Neural progenitor cell (in vitro differentiated cells): ENCODE measurements around the gene CCDC15. TPM values are rescaled to one million over a fixed set of nuclear protein-coding genes. Genes with fewer than 3 reads are reported as not detected.

ENCODE experiments used
- DNase-seq: peaks from one replicate; pipeline ENCODE4 v3.0.0-alpha.2; 2016; ENCODE audit warnings: low spot score
- H2AFZ ChIP-seq: fragments of 200-600 bp; sonication (generic); replicated peaks from 2 replicates; pipeline ENCODE4 v1.6.1; 2016; ENCODE audit warnings: antibody characterized with exemption
- H3F3A ChIP-seq: fragments of 200-600 bp; sonication (generic); 2 replicates; pipeline ENCODE4 v1.6.1; 2016; ENCODE audit warnings: antibody characterized with exemption, low read depth
- H3K27ac ChIP-seq: fragments of 200-600 bp; sonication (generic); 2 replicates; pipeline ENCODE4 v1.5.1; 2016; ENCODE audit warnings: mild to moderate bottlenecking
- H3K27me3 ChIP-seq: fragments of 200-600 bp; sonication (generic); 2 replicates; pipeline ENCODE4 v1.6.1; 2016; ENCODE audit warnings: mild to moderate bottlenecking, moderate library complexity
- H3K36me3 ChIP-seq: fragments of 200-600 bp; sonication (generic); 2 replicates; pipeline ENCODE4 v1.5.1; 2016
- H3K4me1 ChIP-seq: fragments of 200-600 bp; sonication (generic); 2 replicates; pipeline ENCODE4 v1.6.1; 2016; ENCODE audit warnings: mixed run types
- H3K4me2 ChIP-seq: fragments of 200-600 bp; sonication (generic); 2 replicates; pipeline ENCODE4 v1.6.1; 2016
- H3K4me3 ChIP-seq: fragments of 200-600 bp; sonication (generic); 2 replicates; pipeline ENCODE4 v1.5.1; 2016
- H3K79me2 ChIP-seq: fragments of 200-600 bp; sonication (generic); 2 replicates; pipeline ENCODE4 v1.6.1; 2016; ENCODE audit warnings: low read depth
- H3K9ac ChIP-seq: fragments of 200-600 bp; sonication (generic); 2 replicates; pipeline ENCODE4 v1.6.1; 2016
- H3K9me3 ChIP-seq: fragments of 200-600 bp; sonication (generic); 2 replicates; pipeline ENCODE4 v1.5.1; 2016; ENCODE audit warnings: low read depth
- H4K20me1 ChIP-seq: fragments of 200-600 bp; sonication (generic); 2 replicates; pipeline ENCODE4 v1.6.1; 2016; ENCODE audit warnings: low read depth
- H3K27ac Mint-ChIP-seq: 3 replicates; pipeline ENCODE4 v1.8.0; 2021; ENCODE audit warnings: mixed read lengths
- H3K27me3 Mint-ChIP-seq: 2 replicates; pipeline ENCODE4 v1.8.0; 2022; ENCODE audit warnings: low read depth, mild to moderate bottlenecking, inconsistent platforms, moderate library complexity, mixed read lengths; ENCODE audit not compliant: insufficient read depth
- H3K36me3 Mint-ChIP-seq: 3 replicates; pipeline ENCODE4 v1.8.0; 2021; ENCODE audit warnings: mixed read lengths
- H3K4me1 Mint-ChIP-seq: 3 replicates; pipeline ENCODE4 v1.8.0; 2021; ENCODE audit warnings: mixed read lengths
- H3K4me3 Mint-ChIP-seq: 3 replicates; pipeline ENCODE4 v1.8.0; 2021; ENCODE audit warnings: mild to moderate bottlenecking, moderate library complexity, mixed read lengths
- H3K9me3 Mint-ChIP-seq: 3 replicates; pipeline ENCODE4 v1.8.0; 2020; ENCODE audit warnings: mixed read lengths
- CTCF ChIP-seq: fragments of 200-600 bp; sonication (generic); IDR thresholded peaks from 2 replicates; pipeline ENCODE4 v1.5.1; 2017; ENCODE audit warnings: antibody characterized with exemption, mild to moderate bottlenecking
- EZH2 ChIP-seq: fragments of 200-600 bp; sonication (generic); IDR thresholded peaks from 2 replicates; pipeline ENCODE4 v1.6.1; 2017; ENCODE audit warnings: antibody characterized with exemption, mild to moderate bottlenecking, moderate library complexity
- EZH2phosphoT487 ChIP-seq: fragments of 200-600 bp; sonication (generic); IDR thresholded peaks from 2 replicates; pipeline ENCODE4 v1.6.1; 2017; ENCODE audit warnings: antibody characterized with exemption
- total RNA-seq: library from RNA; depleted of rRNA; stranded (reverse); fragments of >200 nt; gene quantifications from 2 replicates; pipeline ENCODE4 v1.2.3, GENCODE V29; 2015; ENCODE audit warnings: low replicate concordance

Gene CCDC15
- total RNA-seq, 1 donor from 2014 or later: 11.2 TPM

- Mint-ChIP-seq H3K27me3 (peaks cover 21% of the 10 kb centered on the region), H3K4me3 (peak overlapping the region; percentile 85), H3K4me1 (no peaks in the 10 kb centered on the region), H3K36me3 (no peaks in the 10 kb centered on the region), H3K27ac (no peak overlapping the region), H3K9me3 (no peaks in the 10 kb centered on the region)
- peak overlapping the region; percentile 80 for H2AFZ ChIP-seq
- H3K79me2 ChIP-seq: no peaks in the 10 kb centered on the region
- TF ChIP-seq EZH2phosphoT487 (no peak), EZH2 (peak; percentile 27), CTCF (no peak)
- peaks cover 6% of the 10 kb centered on the region for H3F3A ChIP-seq
- H3K36me3 ChIP-seq: no peaks in the 10 kb centered on the region
- H3K27ac ChIP-seq: no peak overlapping the region
- H3K4me1 ChIP-seq: peaks cover 7% of the 10 kb centered on the region
- H3K9me3 ChIP-seq: no peaks in the 10 kb centered on the region
- H3K27me3 ChIP-seq: peaks cover 68% of the 10 kb centered on the region
- H3K4me3 ChIP-seq: peak overlapping the region; percentile 61
- DNase-seq: no peak
- peak overlapping the region; percentile 79 for H3K4me2 ChIP-seq
- no peak overlapping the region for H3K9ac ChIP-seq
- no peaks in the 10 kb centered on the region for H4K20me1 ChIP-seq
Observed at GRCh38 chr11:125062218-125062930, 108.4 kb downstream of the CCDC15 start.

DNA sequence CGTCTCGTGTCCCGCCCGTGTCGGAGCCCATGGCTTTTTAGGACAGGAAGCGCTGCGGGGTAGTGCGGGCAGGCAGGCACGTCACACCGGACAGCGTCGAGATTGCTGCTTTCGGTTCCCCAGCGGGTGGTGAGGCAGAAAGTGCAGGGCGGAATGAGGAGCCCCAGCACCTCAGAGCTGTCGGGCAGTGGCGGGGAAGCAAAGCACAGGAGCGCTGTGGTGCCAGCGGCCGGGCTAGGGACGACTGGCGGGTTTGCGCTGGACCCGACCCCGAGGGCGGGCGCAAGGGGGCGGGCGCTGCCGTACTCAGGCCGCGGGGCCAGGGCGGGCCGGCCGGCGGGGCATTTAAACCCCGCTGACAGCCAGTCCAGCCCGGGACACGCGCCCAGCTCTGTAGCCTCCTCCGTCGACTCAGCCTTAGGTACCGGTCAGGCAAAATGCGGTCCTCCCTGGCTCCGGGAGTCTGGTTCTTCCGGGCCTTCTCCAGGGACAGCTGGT, 109.0 kb downstream of the CCDC15 start, which contains the start of gene SLC37A2:
Gene SLC37A2 (plus strand): TSS at position 375 of the 498 bp plus-strand sequence. CDS start 63 bp downstream, at position 438.
- Histone ChIP-seq H3K27me3 (peaks cover 68% of the 10 kb centered on the region), H4K20me1 (no peaks in the 10 kb centered on the region), H2AFZ (peak within 1 kb of the TSS; percentile 80), H3K4me2 (peak within 1 kb of the TSS; percentile 79), H3K4me3 (peak within 1 kb of the TSS; percentile 61), H3F3A (peaks cover 6% of the 10 kb centered on the region), H3K9me3 (no peaks in the 10 kb centered on the region), H3K4me1 (peaks cover 7% of the 10 kb centered on the region), H3K79me2 (no peaks in the 10 kb centered on the region), H3K9ac (no peak within 1 kb of the TSS), H3K27ac (no peak within 1 kb of the TSS), H3K36me3 (no peaks in the 10 kb centered on the region)
- H3K27me3 Mint-ChIP-seq: peaks cover 21% of the 10 kb centered on the region
- TF ChIP-seq CTCF: peak; percentile 42
- no peak for TF ChIP-seq EZH2
- no peak for TF ChIP-seq EZH2phosphoT487
- peak within 1 kb of the TSS; percentile 85 for H3K4me3 Mint-ChIP-seq
- H3K9me3 Mint-ChIP-seq: no peaks in the 10 kb centered on the region
- H3K4me1 Mint-ChIP-seq: no peaks in the 10 kb centered on the region
- no peaks in the 10 kb centered on the region for H3K36me3 Mint-ChIP-seq
- peak; percentile 90 for DNase-seq
- no peak within 1 kb of the TSS for H3K27ac Mint-ChIP-seq

DNA sequence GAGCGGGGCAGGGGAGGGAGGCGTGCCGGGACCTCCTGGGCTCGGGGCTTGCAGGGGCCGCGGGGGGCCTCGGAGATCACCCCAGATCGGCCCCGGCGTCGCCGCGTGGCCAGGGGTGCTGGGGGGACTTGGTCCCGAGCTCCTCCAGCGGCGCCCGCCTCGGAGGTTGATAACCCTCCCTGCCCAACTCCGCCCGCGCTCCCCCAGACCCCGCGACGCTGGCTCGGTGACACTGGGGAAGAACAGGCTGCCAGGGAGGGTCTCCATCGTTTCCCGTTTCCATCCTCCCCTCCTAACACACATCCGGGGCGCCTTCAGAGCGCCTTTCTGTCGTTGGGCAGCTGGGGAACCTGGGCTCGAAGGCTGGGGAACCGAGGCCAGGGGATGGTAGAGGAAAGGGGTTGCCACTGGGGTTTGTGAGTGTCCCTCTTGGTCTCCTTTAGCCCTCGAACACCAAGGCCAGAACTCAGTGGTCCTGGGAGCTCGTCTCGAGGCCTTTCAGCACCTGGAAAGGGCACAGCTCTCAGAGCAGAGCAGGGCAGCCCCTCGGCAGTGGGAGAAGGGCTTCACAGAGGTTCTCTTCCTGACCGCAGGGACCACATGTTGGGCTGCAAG, 109.5 kb downstream of the CCDC15 start:
- DNase-seq: peak; percentile 50
- TF ChIP-seq EZH2: no peak
- TF ChIP-seq EZH2phosphoT487: no peak
- no peak for TF ChIP-seq CTCF

More for the DNA sequence above, 109.5 kb downstream of the CCDC15 start:
- H3K9me3 ChIP-seq: no peaks in the 10 kb centered on the region
- H3K79me2 ChIP-seq: no peaks in the 10 kb centered on the region
- no peak overlapping the region for H3K27ac ChIP-seq
- H3K4me3 ChIP-seq: peak overlapping the region; percentile 61
- Mint-ChIP-seq H3K4me3 (peak overlapping the region; percentile 76), H3K9me3 (no peaks in the 10 kb centered on the region), H3K36me3 (no peaks in the 10 kb centered on the region), H3K4me1 (no peaks in the 10 kb centered on the region), H3K27me3 (peaks cover 21% of the 10 kb centered on the region), H3K27ac (no peak overlapping the region)
- H3K4me1 ChIP-seq: peaks cover 7% of the 10 kb centered on the region
- no peak overlapping the region for H3K9ac ChIP-seq
- H3K4me2 ChIP-seq: peak overlapping the region; percentile 79
- H3F3A ChIP-seq: peaks cover 6% of the 10 kb centered on the region
- H3K36me3 ChIP-seq: no peaks in the 10 kb centered on the region
- H3K27me3 ChIP-seq: peaks cover 68% of the 10 kb centered on the region
- H4K20me1 ChIP-seq: no peaks in the 10 kb centered on the region
- peak overlapping the region; percentile 80 for H2AFZ ChIP-seq
